Tibial nerve (tissue), 3 donors: ENCODE measurements around the gene TRAPPC13.

ENCODE experiments used
- EP300 ChIP-seq, 2 donors: sonication (generic); formaldehyde crosslinking; IDR thresholded peaks; one replicate each; pipeline ENCODE4 v1.6.1; 2017; ENCODE audit warnings: antibody characterized with exemption in 2 of 2, mild to moderate bottlenecking in 1 of 2
- POLR2A ChIP-seq, 2 donors: fragments of 450-650 bp; IDR thresholded peaks; one replicate each; pipeline ENCODE4 v1.6.1; 2017; ENCODE audit warnings: antibody characterized with exemption in 2 of 2, mild to moderate bottlenecking in 2 of 2, moderate library complexity in 2 of 2

- TF ChIP-seq POLR2A (IDR thresholded peaks at IDR 0.05) (no peak), EP300 (IDR thresholded peaks at IDR 0.05) (no peak)
Observed at GRCh38 chr5:65672796-65673195, 48.0 kb downstream of the TRAPPC13 start.
